Measurements from ENCODE around the gene NINJ2.
A peak's percentile ranks its signal among the peaks of the same experiment; 100 is the strongest.
"Not testable (repeated sequence)": the region's sequence is repeated elsewhere in the genome, so short reads cannot be mapped to it uniquely, and the experiment has no call there.

NINJ2 gene

GRCh38 chr12:663293-663871, at the start of gene NINJ2:
Gene NINJ2 (minus strand): TSS chr12:663445. CDS start chr12:663360, 85 bp downstream.
- DNase-seq (ENCODE audit: low spot score), result no peak

- no peak for DNase-seq (ENCODE audit: low spot score)
Observed at GRCh38 chr12:712172-712863, 49.1 kb upstream of the NINJ2 start.

- no peak for DNase-seq (ENCODE audit: low spot score)
Observed at GRCh38 chr12:709455-710020, 46.3 kb upstream of the NINJ2 start.

GRCh38 chr12:708084-708483, 44.8 kb upstream of the NINJ2 start:
- not testable (repeated sequence) for DNase-seq (ENCODE audit: low spot score)

- peak; percentile 48 for DNase-seq (ENCODE audit: low spot score)
Observed at GRCh38 chr12:704516-705242, 41.4 kb upstream of the NINJ2 start.

GRCh38 chr12:701896-702539, 38.8 kb upstream of the NINJ2 start:
- DNase-seq (ENCODE audit: low spot score), result no peak

GRCh38 chr12:700016-700415, 36.8 kb upstream of the NINJ2 start:
- no peak for DNase-seq (ENCODE audit: low spot score)

- not testable (repeated sequence) for DNase-seq (ENCODE audit: low spot score)
Observed at GRCh38 chr12:698222-698621, 35.0 kb upstream of the NINJ2 start.

- DNase-seq (ENCODE audit: low spot score), result no peak
Observed at GRCh38 chr12:697481-697880, 34.2 kb upstream of the NINJ2 start.

GRCh38 chr12:694734-695503, 31.7 kb upstream of the NINJ2 start:
- no peak for DNase-seq (ENCODE audit: low spot score)

- DNase-seq (ENCODE audit: low spot score), result no peak
Observed at GRCh38 chr12:693934-694533, 30.8 kb upstream of the NINJ2 start.

GRCh38 chr12:692274-692673, 29.0 kb upstream of the NINJ2 start:
- DNase-seq (ENCODE audit: low spot score), result no peak

GRCh38 chr12:690466-690865, 27.2 kb upstream of the NINJ2 start:
- DNase-seq (ENCODE audit: low spot score), result no peak

- peak; percentile 84 for DNase-seq (ENCODE audit: low spot score)
Observed at GRCh38 chr12:685388-685787, 22.1 kb upstream of the NINJ2 start.

- DNase-seq (ENCODE audit: low spot score), result no peak
Observed at GRCh38 chr12:684416-684815, 21.2 kb upstream of the NINJ2 start.

GRCh38 chr12:681568-682256, 18.5 kb upstream of the NINJ2 start:
- DNase-seq (ENCODE audit: low spot score), result no peak

- no peak for DNase-seq (ENCODE audit: low spot score)
Observed at GRCh38 chr12:678747-679712, 15.8 kb upstream of the NINJ2 start.

- no peak for DNase-seq (ENCODE audit: low spot score)
Observed at GRCh38 chr12:675562-675961, 12.3 kb upstream of the NINJ2 start.

- peak; percentile 97 for DNase-seq (ENCODE audit: low spot score)
Observed at GRCh38 chr12:674272-674781, 11.1 kb upstream of the NINJ2 start.
